22Rv1 (cell line): Measurements from ENCODE around the gene GPC6.

ENCODE experiments used
- CTCF ChIP-seq: fragments of 450-650 bp; IDR thresholded peaks from 2 replicates; pipeline ENCODE4 v1.5.1; 2017; ENCODE audit warnings: mild to moderate bottlenecking
- ZFX ChIP-seq: fragments of 450-650 bp; IDR thresholded peaks from 2 replicates; pipeline ENCODE4 v1.6.1; 2017; ENCODE audit warnings: antibody characterized with exemption, borderline replicate concordance

- TF ChIP-seq CTCF (no peak), ZFX (no peak)
These were observed 397.7 kb downstream of the GPC6 start for GRCh38 chr13:93624311-93624777.
